ENCODE data around the gene SNCG. TPM values are rescaled to one million over a fixed set of nuclear protein-coding genes. Genes with fewer than 3 reads are reported as not detected.
"Not testable (repeated sequence)": the region's sequence is repeated elsewhere in the genome, so short reads cannot be mapped to it uniquely, and the experiment has no call there.

The SNCG gene
- total RNA-seq, 1 experiment from 2014 or later = 8.4 TPM

- TF ChIP-seq ZNF121 (CRISPR knock-in tag; IDR thresholded peaks at IDR 0.05) (no peak), USF1 (CRISPR knock-in tag; IDR thresholded peaks at IDR 0.05) (no peak), ATF3 (CRISPR knock-in tag; conservative IDR thresholded peaks at IDR 0.05) (no peak), ZNF532 (CRISPR knock-in tag; IDR thresholded peaks at IDR 0.05; ENCODE audit: borderline replicate concordance) (no peak), PRRX2 (CRISPR knock-in tag; IDR thresholded peaks at IDR 0.05) (no peak), GRHL2 (CRISPR knock-in tag; IDR thresholded peaks at IDR 0.05; ENCODE audit: insufficient replicate concordance, severe bottlenecking) (no peak), ZNF425 (CRISPR knock-in tag; conservative IDR thresholded peaks at IDR 0.05) (no peak), ZNF423 (CRISPR knock-in tag; IDR thresholded peaks at IDR 0.05) (no peak)
- TF ChIP-seq, protein P1, sequence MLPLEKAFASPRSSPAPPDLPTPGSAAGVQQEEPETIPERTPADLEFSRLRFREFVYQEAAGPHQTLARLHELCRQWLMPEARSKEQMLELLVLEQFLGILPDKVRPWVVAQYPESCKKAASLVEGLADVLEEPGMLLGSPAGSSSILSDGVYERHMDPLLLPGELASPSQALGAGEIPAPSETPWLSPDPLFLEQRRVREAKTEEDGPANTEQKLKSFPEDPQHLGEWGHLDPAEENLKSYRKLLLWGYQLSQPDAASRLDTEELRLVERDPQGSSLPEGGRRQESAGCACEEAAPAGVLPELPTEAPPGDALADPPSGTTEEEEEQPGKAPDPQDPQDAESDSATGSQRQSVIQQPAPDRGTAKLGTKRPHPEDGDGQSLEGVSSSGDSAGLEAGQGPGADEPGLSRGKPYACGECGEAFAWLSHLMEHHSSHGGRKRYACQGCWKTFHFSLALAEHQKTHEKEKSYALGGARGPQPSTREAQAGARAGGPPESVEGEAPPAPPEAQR (CRISPR knock-in tag; IDR thresholded peaks at IDR 0.05) = no peak
- TF ChIP-seq, protein P2, sequence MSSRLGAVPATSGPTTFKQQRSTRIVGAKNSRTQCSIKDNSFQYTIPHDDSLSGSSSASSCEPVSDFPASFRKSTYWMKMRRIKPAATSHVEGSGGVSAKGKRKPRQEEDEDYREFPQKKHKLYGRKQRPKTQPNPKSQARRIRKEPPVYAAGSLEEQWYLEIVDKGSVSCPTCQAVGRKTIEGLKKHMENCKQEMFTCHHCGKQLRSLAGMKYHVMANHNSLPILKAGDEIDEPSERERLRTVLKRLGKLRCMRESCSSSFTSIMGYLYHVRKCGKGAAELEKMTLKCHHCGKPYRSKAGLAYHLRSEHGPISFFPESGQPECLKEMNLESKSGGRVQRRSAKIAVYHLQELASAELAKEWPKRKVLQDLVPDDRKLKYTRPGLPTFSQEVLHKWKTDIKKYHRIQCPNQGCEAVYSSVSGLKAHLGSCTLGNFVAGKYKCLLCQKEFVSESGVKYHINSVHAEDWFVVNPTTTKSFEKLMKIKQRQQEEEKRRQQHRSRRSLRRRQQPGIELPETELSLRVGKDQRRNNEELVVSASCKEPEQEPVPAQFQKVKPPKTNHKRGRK (CRISPR knock-in tag; IDR thresholded peaks at IDR 0.05; ENCODE audit: borderline replicate concordance) = no peak
These were observed 30.1 kb downstream of the SNCG start (continued) for GRCh38 chr10:86988520-86988919.

DNA sequence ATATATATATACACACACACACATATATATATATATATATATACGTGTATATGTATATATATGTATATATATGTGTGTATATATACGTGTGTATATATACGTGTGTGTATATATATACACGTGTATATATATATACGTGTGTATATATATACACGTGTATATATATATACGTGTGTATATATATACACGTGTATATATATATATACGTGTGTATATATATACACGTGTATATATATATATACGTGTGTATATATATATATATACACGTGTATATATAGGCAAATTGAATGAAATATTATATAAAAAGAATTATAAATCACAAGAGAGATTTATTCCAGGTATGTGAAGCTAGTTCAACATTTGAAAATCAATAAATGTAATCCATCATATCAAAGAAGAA, 33.0 kb downstream of the SNCG start:
- H3K36me3 Mint-ChIP-seq; DNase-seq (ENCODE audit: low spot score); POLR2A ChIA-PET; H3K27me3 Mint-ChIP-seq (ENCODE audit: low read depth); ATAC-seq; H3K27ac Mint-ChIP-seq; CTCF ChIA-PET; H3K9me3 Mint-ChIP-seq; H3K4me3 Mint-ChIP-seq: not testable (repeated sequence)
- peaks cover 15% of the 10 kb centered on the region for H3K4me1 Mint-ChIP-seq

GRCh38 chr10:86992456-86992855, 34.1 kb downstream of the SNCG start:
- ChIA-PET CTCF (no interaction called here), POLR2A (no interaction called here)
- no peak for ATAC-seq
- TF ChIP-seq USF1 (CRISPR knock-in tag; IDR thresholded peaks at IDR 0.05) = no peak
- TF ChIP-seq ZNF121 (CRISPR knock-in tag; IDR thresholded peaks at IDR 0.05) = no peak
- no peak for TF ChIP-seq JUN (CRISPR knock-in tag; IDR thresholded peaks at IDR 0.05)
- TF ChIP-seq MYBL2 (CRISPR knock-in tag; IDR thresholded peaks at IDR 0.05) = no peak
- TF ChIP-seq RORB (CRISPR knock-in tag; IDR thresholded peaks at IDR 0.05) = no peak
- TF ChIP-seq, protein P3, sequence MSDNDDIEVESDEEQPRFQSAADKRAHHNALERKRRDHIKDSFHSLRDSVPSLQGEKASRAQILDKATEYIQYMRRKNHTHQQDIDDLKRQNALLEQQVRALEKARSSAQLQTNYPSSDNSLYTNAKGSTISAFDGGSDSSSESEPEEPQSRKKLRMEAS (CRISPR knock-in tag; IDR thresholded peaks at IDR 0.05) = no peak
- no peak for TF ChIP-seq ZBTB43 (CRISPR knock-in tag; IDR thresholded peaks at IDR 0.05)
- TF ChIP-seq, protein P4, sequence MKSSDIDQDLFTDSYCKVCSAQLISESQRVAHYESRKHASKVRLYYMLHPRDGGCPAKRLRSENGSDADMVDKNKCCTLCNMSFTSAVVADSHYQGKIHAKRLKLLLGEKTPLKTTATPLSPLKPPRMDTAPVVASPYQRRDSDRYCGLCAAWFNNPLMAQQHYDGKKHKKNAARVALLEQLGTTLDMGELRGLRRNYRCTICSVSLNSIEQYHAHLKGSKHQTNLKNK (CRISPR knock-in tag; IDR thresholded peaks at IDR 0.05) = no peak
- no peak for TF ChIP-seq SMAD3 (CRISPR knock-in tag; IDR thresholded peaks at IDR 0.05; ENCODE audit: borderline replicate concordance)
- no peak for TF ChIP-seq ESRRA (CRISPR knock-in tag; IDR thresholded peaks at IDR 0.05; ENCODE audit: borderline replicate concordance)
- TF ChIP-seq NR1H2 (CRISPR knock-in tag; IDR thresholded peaks at IDR 0.05) = no peak

More at GRCh38 chr10:86992456-86992855, 34.1 kb downstream of the SNCG start:
- H3K36me3 Mint-ChIP-seq = no peaks in the 10 kb centered on the region
- no peaks in the 10 kb centered on the region for H3K9me3 Mint-ChIP-seq
- no peaks in the 10 kb centered on the region; the same call in 1 of the 2 replicates for H3K27me3 Mint-ChIP-seq (ENCODE audit: low read depth)
- peaks cover 10% of the 10 kb centered on the region; the same call in 1 of the 2 replicates for H3K4me1 Mint-ChIP-seq
- H3K27ac Mint-ChIP-seq = no peak overlapping the region
- no peak for DNase-seq (ENCODE audit: low spot score)
- H3K4me3 Mint-ChIP-seq = no peak overlapping the region

All from WTC11 (cell line).